GM12878 (cell line): ENCODE results near the gene TMEM109. TPM values are rescaled to one million over a fixed set of nuclear protein-coding genes. Genes with fewer than 3 reads are reported as not detected.

Experiments
- ATAC-seq: fragments of 200-7000 bp; cut with Tn5 transposase; 3 replicates; pipeline ENCODE4 v1.9.1; 2020; ENCODE audit warnings: mild to moderate bottlenecking, moderate library complexity
- BruUV-seq: library from RNA; stranded (reverse); fragments of 400-500 nt; replicated peaks from 2 replicates; lab custom pipeline; 2021; lab: Mats Ljungman, UMichigan
- CTCF ChIA-PET: fragments of 300-600 bp; sonication (Branson Sonifier 250); formaldehyde crosslinking; extraction: SDS; loops from one replicate; lab custom pipeline; 2021; ENCODE audit warnings: inconsistent platforms; lab: Yijun Ruan, JAX
- POLR2A ChIA-PET: fragments of 350-600 bp; formaldehyde crosslinking; extraction: SDS; loops from one replicate; lab custom pipeline; 2021; ENCODE audit warnings: inconsistent platforms; lab: Charles Lee
- RAD21 ChIA-PET: fragments of 300-600 bp; sonication (Branson Sonifier 250); formaldehyde crosslinking; loops from one replicate; lab custom pipeline; 2023; ENCODE audit warnings: antibody characterized with exemption; ENCODE audit not compliant: unreplicated experiment; lab: Charles Lee
- SMC1A ChIA-PET: fragments of 300-600 bp; sonication (Branson Sonifier 250); formaldehyde crosslinking; loops from one replicate; lab custom pipeline; 2023; ENCODE audit not compliant: unreplicated experiment, uncharacterized antibody; lab: Charles Lee
- DNase-seq: peaks from one replicate; pipeline ENCODE4 v3.0.0-alpha.2; 2011; ENCODE audit warnings: low read depth, low spot score
- FAIRE-seq: peaks from 3 replicates; lab custom pipeline; 2011; peaks lifted over from hg19 to GRCh38; lab: Jason Lieb, UNC
- H2AFZ ChIP-seq: 2 replicates; pipeline ENCODE4 v1.6.0; 2011; ENCODE audit warnings: low read depth, low read length, control low read depth; ENCODE audit not compliant: control insufficient read depth
- H3K27ac ChIP-seq: 2 replicates; pipeline ENCODE4 v1.5.1; 2011; ENCODE audit warnings: control low read depth; ENCODE audit not compliant: control insufficient read depth, insufficient read depth
- H3K27me3 ChIP-seq, 2 experiments: replicated peaks in 1 of 2; 2 replicates each; pipeline versions ENCODE4 v1.6.0 to v1.6.1; 2011; ENCODE audit warnings: low read length in 1 of 2; ENCODE audit not compliant: control insufficient read depth in 2 of 2, insufficient read depth in 2 of 2
- H3K36me3 ChIP-seq, 2 experiments: 2 replicates each; pipeline ENCODE4 v1.5.1; 2011; ENCODE audit warnings: low read length in 1 of 2; ENCODE audit not compliant: control insufficient read depth in 2 of 2, insufficient read depth in 2 of 2
- H3K4me1 ChIP-seq: 2 replicates; pipeline ENCODE4 v1.6.1; 2011; ENCODE audit warnings: mild to moderate bottlenecking, low read length, moderate library complexity, mixed read lengths; ENCODE audit not compliant: control insufficient read depth, insufficient read depth
- H3K4me2 ChIP-seq: 2 replicates; pipeline ENCODE4 v1.6.0; 2011; ENCODE audit warnings: control low read depth; ENCODE audit not compliant: control insufficient read depth, insufficient read depth
- H3K4me3 ChIP-seq: fragments of 200-600 bp; sonication (generic); 2 replicates; pipeline ENCODE4 v1.5.1; 2016
- H3K79me2 ChIP-seq: 2 replicates; pipeline ENCODE4 v1.6.0; 2011; ENCODE audit warnings: low read length; ENCODE audit not compliant: control insufficient read depth, insufficient read depth
- H3K9ac ChIP-seq: 2 replicates; pipeline ENCODE4 v1.8.0; 2011; ENCODE audit warnings: low read length, control low read depth, mixed read lengths; ENCODE audit not compliant: control insufficient read depth, insufficient read depth
- H3K9me3 ChIP-seq: replicated peaks from 3 replicates; pipeline ENCODE4 v1.5.1; 2011; ENCODE audit warnings: mild to moderate bottlenecking, low read length; ENCODE audit not compliant: control insufficient read depth, insufficient read depth
- H4K20me1 ChIP-seq: 2 replicates; pipeline ENCODE4 v1.6.0; 2011; ENCODE audit not compliant: control insufficient read depth, insufficient read depth
- CBX3 ChIP-seq: fragments of 200-600 bp; sonication (generic); IDR thresholded peaks from 2 replicates; pipeline ENCODE4 v1.6.1; 2016; ENCODE audit warnings: low read depth, borderline replicate concordance
- CHD2 ChIP-seq: IDR thresholded peaks from 2 replicates; pipeline ENCODE4 v1.6.1; 2011; ENCODE audit warnings: low read depth, low read length, improper control_type of control experiment, borderline replicate concordance
- EGR1 ChIP-seq, 2 experiments: IDR thresholded peaks; 1 replicate in 1 of 2; 2 replicates in 1 of 2; pipeline ENCODE4 v1.6.1; 2011 to 2012; ENCODE audit warnings: low read depth in 2 of 2, low read length in 2 of 2, borderline replicate concordance in 1 of 2, mild to moderate bottlenecking in 1 of 2, moderate library complexity in 1 of 2
- GATAD2B ChIP-seq: fragments of 450-650 bp; conservative IDR thresholded peaks from 2 replicates; pipeline ENCODE4 v1.6.1; 2017; ENCODE audit warnings: low read depth, mild to moderate bottlenecking, moderate library complexity
- HDAC2 ChIP-seq: fragments of 200-600 bp; sonication (generic); IDR thresholded peaks from 2 replicates; pipeline ENCODE4 v1.6.1; 2017
- JUND ChIP-seq: IDR thresholded peaks from 2 replicates; pipeline ENCODE4 v1.6.1; 2012; ENCODE audit warnings: low read depth, mild to moderate bottlenecking, low read length, improper control_type of control experiment, moderate library complexity
- MYC ChIP-seq: IDR thresholded peaks from 2 replicates; pipeline ENCODE4 v1.6.1; 2011; ENCODE audit warnings: mild to moderate bottlenecking, low read length, moderate library complexity, inconsistent platforms; ENCODE audit not compliant: insufficient read depth, insufficient replicate concordance, insufficient read length, severe bottlenecking
- NFYB ChIP-seq: IDR thresholded peaks from 2 replicates; pipeline ENCODE4 v1.6.1; 2011; ENCODE audit warnings: low read depth, mild to moderate bottlenecking, low read length, improper control_type of control experiment, moderate library complexity; ENCODE audit not compliant: insufficient read depth
- POLR2AphosphoS5 ChIP-seq: IDR thresholded peaks from 2 replicates; pipeline ENCODE4 v1.6.1; 2011; ENCODE audit warnings: mild to moderate bottlenecking, low read length, inconsistent platforms
- RAD21 ChIP-seq: IDR thresholded peaks from 2 replicates; pipeline ENCODE4 v1.6.1; 2011; ENCODE audit warnings: mild to moderate bottlenecking, low read depth, low read length, moderate library complexity; ENCODE audit not compliant: insufficient read depth
- SREBF1 ChIP-seq: IDR thresholded peaks from 2 replicates; pipeline ENCODE4 v1.6.1; 2012; ENCODE audit warnings: mild to moderate bottlenecking, low read length
- ZBTB33 ChIP-seq: fragments of 450-650 bp; IDR thresholded peaks from 2 replicates; pipeline ENCODE4 v1.6.1; 2017; ENCODE audit warnings: mild to moderate bottlenecking
- ZSCAN29 ChIP-seq: fragments of 450-650 bp; IDR thresholded peaks from 2 replicates; pipeline ENCODE4 v1.6.1; 2017; ENCODE audit warnings: mild to moderate bottlenecking, moderate library complexity
- WGBS: methylation state at CpG from one replicate; pipeline ENCODE4 v1.1.6; 2016; ENCODE audit warnings: low lambda C conversion rate; ENCODE audit not compliant: insufficient replicate concordance, insufficient coverage; ENCODE audit errors: missing lambda C conversion rate; 5-methylcytosine and 5-hydroxymethylcytosine counted together
- in situ Hi-C: fragments of 300-500 bp; cut with MboI; formaldehyde crosslinking; loops from 9 replicates; pipeline ENCODE4 v1.14.3; 2018; ENCODE audit warnings: mixed read lengths
- intact Hi-C: fragments of 100-400 bp; cut with micrococcal nuclease; formaldehyde crosslinking; loops from one replicate; pipeline ENCODE4 v1.14.2; 2022; ENCODE audit not compliant: unreplicated experiment
- polyA plus RNA-seq, 11 experiments: library from polyadenylated mRNA; depleted of rRNA in 4 of 11; unstranded in 6 of 11; stranded (reverse) in 5 of 11; fragments of >200 nt; fragmentation: Nextera tagmentation in 4 of 11; fragmentation: Illumina TruSeq in 1 of 11; extraction: Ambion mirVana in 4 of 11; extraction: Trizol in 1 of 11; gene quantifications; 1 replicate in 1 of 11; 2 replicates in 10 of 11; pipeline versions ENCODE4 v1.2.1 to v1.2.3, GENCODE V29; 2011 to 2016; ENCODE audit warnings: inconsistent platforms in 2 of 11, missing spikeins in 2 of 11, low read depth in 1 of 11
- total RNA-seq, 4 experiments: library from RNA; depleted of rRNA in 3 of 4; stranded (reverse); fragments of >200 nt in 3 of 4; fragmentation: Illumina TruSeq in 1 of 4; extraction: Trizol in 1 of 4; gene quantifications; 2 replicates each; pipeline versions ENCODE4 v1.2.1 to v1.2.3, GENCODE V29; 2013 to 2021
- TF ChIP-seq, protein P1 (sequence below): IDR thresholded peaks from 2 replicates; pipeline ENCODE4 v1.6.1; 2012; ENCODE audit warnings: low read length, inconsistent platforms

Gene TMEM109
- total and polyA plus RNA-seq, 10 of the 15 experiments (the other 5 are each of a cell fraction or from before 2014, with no cell fraction given) = 21.9 to 199 (median 85.2) TPM

GRCh38 chr11:60866911-60867870, 46.8 kb upstream of the TMEM109 start, which contains the start of gene ZP1 (continued):
- TF ChIP-seq ZBTB33 = no peak

GRCh38 chr11:60867871-60868681, 45.9 kb upstream of the TMEM109 start:
- H3K4me1 ChIP-seq = no peaks in the 10 kb centered on the region
- no peaks in the 10 kb centered on the region for H3K9me3 ChIP-seq
- SMC1A ChIA-PET = interaction anchor here (1.3 kb wide), 1 partner anchor 10 kb away, joined by 3 read pairs; no protein-coding TSS in a partner anchor
- H3K79me2 ChIP-seq = no peaks in the 10 kb centered on the region
- no peak overlapping the region for H3K4me3 ChIP-seq
- no peak overlapping the region for H3K9ac ChIP-seq
- no peaks in the 10 kb centered on the region for H3K36me3 ChIP-seq
- no peak for DNase-seq
- no peak overlapping the region for H3K27ac ChIP-seq
- POLR2A ChIA-PET = interaction anchor here (0.7 kb wide), 1 partner anchor 223 kb away, joined by 3 read pairs; no protein-coding TSS in a partner anchor
- WGBS = 22% methylated on average over 10 of the region's 10 CpGs
- no peaks in the 10 kb centered on the region for H3K27me3 ChIP-seq
- no peak for ATAC-seq
- no TSS peak for BruUV-seq
- no peak overlapping the region for H2AFZ ChIP-seq
- H3K4me2 ChIP-seq = no peak overlapping the region
- CTCF ChIA-PET = interaction anchor here (1.0 to 1.6 kb wide), 3 partner anchors 38 to 166 kb away, joined by 3 to 4 read pairs (median 3); no protein-coding TSS in a partner anchor
- H4K20me1 ChIP-seq = no peaks in the 10 kb centered on the region
- no peak for FAIRE-seq
- intact Hi-C loops (no loop called here), in situ Hi-C loops (no loop called here)
- RAD21 ChIA-PET = interaction anchor here (0.6 to 1.8 kb wide), 2 partner anchors 37 to 908 kb away, joined by 3 to 7 read pairs; no protein-coding TSS in a partner anchor
- TF ChIP-seq NFYB = no peak
- no peak for TF ChIP-seq RAD21
- TF ChIP-seq SREBF1 = no peak
- no peak for TF ChIP-seq EGR1 (IDR thresholded peaks at IDR 0.05; ENCODE audit: borderline replicate concordance in 1 of 2, low read depth in 2 of 2, low read length in 2 of 2)
- no peak for TF ChIP-seq CHD2
- no peak for TF ChIP-seq CBX3
- TF ChIP-seq POLR2AphosphoS5 = no peak
- no peak for TF ChIP-seq MYC
- TF ChIP-seq, protein P1, sequence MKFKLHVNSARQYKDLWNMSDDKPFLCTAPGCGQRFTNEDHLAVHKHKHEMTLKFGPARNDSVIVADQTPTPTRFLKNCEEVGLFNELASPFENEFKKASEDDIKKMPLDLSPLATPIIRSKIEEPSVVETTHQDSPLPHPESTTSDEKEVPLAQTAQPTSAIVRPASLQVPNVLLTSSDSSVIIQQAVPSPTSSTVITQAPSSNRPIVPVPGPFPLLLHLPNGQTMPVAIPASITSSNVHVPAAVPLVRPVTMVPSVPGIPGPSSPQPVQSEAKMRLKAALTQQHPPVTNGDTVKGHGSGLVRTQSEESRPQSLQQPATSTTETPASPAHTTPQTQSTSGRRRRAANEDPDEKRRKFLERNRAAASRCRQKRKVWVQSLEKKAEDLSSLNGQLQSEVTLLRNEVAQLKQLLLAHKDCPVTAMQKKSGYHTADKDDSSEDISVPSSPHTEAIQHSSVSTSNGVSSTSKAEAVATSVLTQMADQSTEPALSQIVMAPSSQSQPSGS = no peak
- no peak for TF ChIP-seq GATAD2B
- TF ChIP-seq HDAC2 = no peak
- no peak for TF ChIP-seq JUND
- TF ChIP-seq ZSCAN29 = no peak
